ENCODE data around the gene RBM15B.

The RBM15B gene

GRCh38 chr3:51434746-51435327 lies 43.8 kb downstream of the RBM15B start:
- TF ChIP-seq Cebpa-rat (IDR thresholded peaks at IDR 0.05) = no peak
- Histone ChIP-seq H3K9me3 (no peaks in the 10 kb centered on the region), H3K4me2 (no peak overlapping the region), H3K36me3 (peaks cover 89% of the 10 kb centered on the region), H3K27ac (no peak overlapping the region), H3K4me3 (no peak overlapping the region), H3K27me3 (no peaks in the 10 kb centered on the region), H4K20me1 (peaks cover 13% of the 10 kb centered on the region), H3K4me1 (no peaks in the 10 kb centered on the region), H3K9ac (no peak overlapping the region)

- Histone ChIP-seq H3K9me3 (no peaks in the 10 kb centered on the region), H3K27ac (no peak overlapping the region), H3K9ac (no peak overlapping the region), H3K36me3 (peaks cover 89% of the 10 kb centered on the region), H3K27me3 (no peaks in the 10 kb centered on the region), H3K4me1 (no peaks in the 10 kb centered on the region), H4K20me1 (peaks cover 13% of the 10 kb centered on the region), H3K4me2 (no peak overlapping the region), H3K4me3 (no peak overlapping the region)
- no peak for TF ChIP-seq Cebpa-rat (IDR thresholded peaks at IDR 0.05)
These were observed 46.0 kb downstream of the RBM15B start for GRCh38 chr3:51436998-51437639.

GRCh38 chr3:51441282-51442030 lies 50.4 kb downstream of the RBM15B start:
- no peaks in the 10 kb centered on the region for H3K4me1 ChIP-seq
- H3K4me2 ChIP-seq = no peak overlapping the region
- no peak overlapping the region for H3K27ac ChIP-seq
- H3K36me3 ChIP-seq = peaks cover 71% of the 10 kb centered on the region
- no peak for TF ChIP-seq Cebpa-rat (IDR thresholded peaks at IDR 0.05)
- H4K20me1 ChIP-seq = peaks cover 7% of the 10 kb centered on the region
- no peaks in the 10 kb centered on the region for H3K9me3 ChIP-seq
- H3K9ac ChIP-seq = no peak overlapping the region
- H3K27me3 ChIP-seq = no peaks in the 10 kb centered on the region
- H3K4me3 ChIP-seq = no peak overlapping the region

- no peak overlapping the region for H3K4me2 ChIP-seq
- H3K9me3 ChIP-seq = peaks cover 10% of the 10 kb centered on the region
- H3K27ac ChIP-seq = no peak overlapping the region
- no peak overlapping the region for H3K9ac ChIP-seq
- H3K4me3 ChIP-seq = no peak overlapping the region
- H3K4me1 ChIP-seq = no peaks in the 10 kb centered on the region
- TF ChIP-seq Cebpa-rat (IDR thresholded peaks at IDR 0.05) = no peak
- H3K36me3 ChIP-seq = peaks cover 56% of the 10 kb centered on the region
- H3K27me3 ChIP-seq = no peaks in the 10 kb centered on the region
- H4K20me1 ChIP-seq = peaks cover 15% of the 10 kb centered on the region
These were observed 54.6 kb downstream of the RBM15B start for GRCh38 chr3:51445544-51446280.
